ENCODE measurements around the gene HUNK.

- no peak for TF ChIP-seq KDM5A (IDR thresholded peaks at IDR 0.05; ENCODE audit: low read length)
- no peak for TF ChIP-seq MAFK (IDR thresholded peaks at IDR 0.05; ENCODE audit: low read depth, low read length)
- TF ChIP-seq, protein P1, sequence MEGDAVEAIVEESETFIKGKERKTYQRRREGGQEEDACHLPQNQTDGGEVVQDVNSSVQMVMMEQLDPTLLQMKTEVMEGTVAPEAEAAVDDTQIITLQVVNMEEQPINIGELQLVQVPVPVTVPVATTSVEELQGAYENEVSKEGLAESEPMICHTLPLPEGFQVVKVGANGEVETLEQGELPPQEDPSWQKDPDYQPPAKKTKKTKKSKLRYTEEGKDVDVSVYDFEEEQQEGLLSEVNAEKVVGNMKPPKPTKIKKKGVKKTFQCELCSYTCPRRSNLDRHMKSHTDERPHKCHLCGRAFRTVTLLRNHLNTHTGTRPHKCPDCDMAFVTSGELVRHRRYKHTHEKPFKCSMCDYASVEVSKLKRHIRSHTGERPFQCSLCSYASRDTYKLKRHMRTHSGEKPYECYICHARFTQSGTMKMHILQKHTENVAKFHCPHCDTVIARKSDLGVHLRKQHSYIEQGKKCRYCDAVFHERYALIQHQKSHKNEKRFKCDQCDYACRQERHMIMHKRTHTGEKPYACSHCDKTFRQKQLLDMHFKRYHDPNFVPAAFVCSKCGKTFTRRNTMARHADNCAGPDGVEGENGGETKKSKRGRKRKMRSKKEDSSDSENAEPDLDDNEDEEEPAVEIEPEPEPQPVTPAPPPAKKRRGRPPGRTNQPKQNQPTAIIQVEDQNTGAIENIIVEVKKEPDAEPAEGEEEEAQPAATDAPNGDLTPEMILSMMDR (IDR thresholded peaks at IDR 0.05; ENCODE audit: control extremely low read depth in 1 of 3, insufficient read depth in 1 of 3, low read depth in 1 of 3, low read length in 3 of 3): no peak
- no peak for TF ChIP-seq EZH2 (IDR thresholded peaks at IDR 0.05; ENCODE audit: low read depth, low read length, severe bottlenecking)
- no peak for TF ChIP-seq MAX (IDR thresholded peaks at IDR 0.05)
- TF ChIP-seq SIN3A (conservative IDR thresholded peaks at IDR 0.05 in 1 of 2, IDR thresholded peaks at IDR 0.05 in 1 of 2; ENCODE audit: low read depth in 1 of 2, low read length in 2 of 2): no peak
- TF ChIP-seq EGR1 (IDR thresholded peaks at IDR 0.05; ENCODE audit: borderline replicate concordance, low read depth, low read length): no peak
- no peak for TF ChIP-seq HDAC6 (IDR thresholded peaks at IDR 0.05; ENCODE audit: low read depth, low read length)
- TF ChIP-seq POLR2AphosphoS5 (IDR thresholded peaks at IDR 0.05; ENCODE audit: low read depth, low read length): no peak
- TF ChIP-seq SIRT6 (IDR thresholded peaks at IDR 0.05; ENCODE audit: low read length): no peak
- TF ChIP-seq EP300 (IDR thresholded peaks at IDR 0.05; ENCODE audit: borderline replicate concordance in 1 of 2, low read depth in 2 of 2, low read length in 2 of 2): no peak
- TF ChIP-seq JUND (IDR thresholded peaks at IDR 0.05; ENCODE audit: low read length): no peak
Measured at GRCh38 chr21:31830701-31831100, 42.1 kb upstream of the HUNK start.
